Gastroesophageal sphincter (tissue), 4 donors: ENCODE measurements around the gene TNFRSF9. TPM values are rescaled to one million over a fixed set of nuclear protein-coding genes. Genes with fewer than 3 reads are reported as not detected.

ENCODE experiments used
- ATAC-seq: fragments of 150-250 bp; one replicate; pipeline ENCODE4 v1.9.1; 2016; ENCODE audit warnings: mild to moderate bottlenecking, moderate library complexity
- H3K27ac ChIP-seq, 4 donors: fragments of 200-600 bp; sonication (generic) in 3 of 4; 1 replicate in 3 of 4; 2 replicates in 1 of 4; pipeline ENCODE4 v1.5.1; 2016 to 2019
- H3K27me3 ChIP-seq: fragments of 200-600 bp; sonication (generic); one replicate; pipeline ENCODE4 v1.5.1; 2019
- H3K36me3 ChIP-seq, 2 donors: fragments of 200-600 bp; sonication (generic); one replicate each; pipeline ENCODE4 v1.5.1; 2019; ENCODE audit warnings: control low read depth in 1 of 2
- H3K4me1 ChIP-seq, 3 donors: fragments of 200-600 bp; sonication (generic); 1 replicate in 2 of 3; 2 replicates in 1 of 3; pipeline ENCODE4 v1.5.1; 2016 to 2019; ENCODE audit warnings: control low read depth in 2 of 3
- H3K4me3 ChIP-seq, 2 donors: fragments of 200-600 bp; sonication (generic); one replicate each; pipeline ENCODE4 v1.5.1; 2019; ENCODE audit warnings: mild to moderate bottlenecking in 1 of 2, moderate library complexity in 1 of 2
- H3K9me3 ChIP-seq, 3 donors: fragments of 200-600 bp; sonication (generic); one replicate each; pipeline ENCODE4 v1.5.1; 2017 to 2019; ENCODE audit warnings: control low read depth in 2 of 3
- CTCF ChIP-seq, 4 experiments: fragments of 200-600 bp in 2 of 4; fragments of 450-650 bp in 2 of 4; sonication (generic) in 1 of 4; IDR thresholded peaks; one replicate each; pipeline ENCODE4 v1.5.1; 2017 to 2019; ENCODE audit warnings: antibody characterized with exemption in 4 of 4, mild to moderate bottlenecking in 2 of 4, moderate library complexity in 2 of 4
- EP300 ChIP-seq: sonication (generic); formaldehyde crosslinking; IDR thresholded peaks from one replicate; pipeline ENCODE4 v1.6.1; 2017; ENCODE audit warnings: antibody characterized with exemption, mild to moderate bottlenecking
- POLR2A ChIP-seq, 2 donors: fragments of 450-650 bp; IDR thresholded peaks; one replicate each; pipeline ENCODE4 v1.6.1; 2017; ENCODE audit warnings: antibody characterized with exemption in 2 of 2, mild to moderate bottlenecking in 2 of 2, moderate library complexity in 1 of 2
- POLR2AphosphoS5 ChIP-seq: sonication (generic); formaldehyde crosslinking; IDR thresholded peaks from one replicate; pipeline ENCODE4 v1.6.1; 2017; ENCODE audit warnings: antibody characterized with exemption
- WGBS, 2 donors: methylation state at CpG; one replicate each; pipeline ENCODE4 v1.1.5; 2018; ENCODE audit warnings: low coverage in 1 of 2; 5-methylcytosine and 5-hydroxymethylcytosine counted together
- small RNA-seq, 4 donors: library from RNA; depleted of rRNA; stranded (forward); fragments of <200 nt; gene quantifications; one replicate each; pipeline ENCODE3, GENCODE V24; 2016
- total RNA-seq, 4 donors: library from RNA; depleted of rRNA; stranded (reverse); fragments of >200 nt; gene quantifications; one replicate each; pipeline ENCODE4 v1.1.0, GENCODE V29; 2016

TNFRSF9 gene
- total RNA-seq, 4 donors from 2014 or later = 0.13 to 0.31 TPM; not detected in 2

GRCh38 chr1:7869136-7869920, 71.3 kb downstream of the TNFRSF9 start:
- H3K36me3 ChIP-seq = no peaks in the 10 kb centered on the region
- no peaks in the 10 kb centered on the region for H3K27me3 ChIP-seq
- no peak overlapping the region for H3K4me3 ChIP-seq
- H3K4me1 ChIP-seq = no peaks in the 10 kb centered on the region
- WGBS, 2 donors = 87 to 94% methylated on average over 3 to 10 of the region's 16 CpGs
- H3K9me3 ChIP-seq = no peaks in the 10 kb centered on the region
- TF ChIP-seq CTCF (IDR thresholded peaks at IDR 0.05) (no peak), POLR2AphosphoS5 (no peak), EP300 (no peak), POLR2A (IDR thresholded peaks at IDR 0.05) (no peak)
- H3K27ac ChIP-seq = no peak overlapping the region
- ATAC-seq = no peak

GRCh38 chr1:7868070-7868780, 72.4 kb downstream of the TNFRSF9 start:
- WGBS, 2 donors = 52 to 74% methylated on average over 7 of the region's 10 CpGs
- TF ChIP-seq CTCF (IDR thresholded peaks at IDR 0.05) = no peak
- no peak for TF ChIP-seq POLR2AphosphoS5
- no peak for TF ChIP-seq POLR2A (IDR thresholded peaks at IDR 0.05)
- TF ChIP-seq EP300 = no peak
- H3K9me3 ChIP-seq = no peaks in the 10 kb centered on the region

GRCh38 chr1:7865978-7866377, 74.7 kb downstream of the TNFRSF9 start:
- no peak for ATAC-seq
- Histone ChIP-seq H3K27me3 (no peaks in the 10 kb centered on the region), H3K9me3 (no peaks in the 10 kb centered on the region), H3K4me1 (no peaks in the 10 kb centered on the region), H3K27ac (no peak overlapping the region), H3K36me3 (no peaks in the 10 kb centered on the region), H3K4me3 (no peak overlapping the region)
- WGBS, 2 donors = 73 to 80% methylated on average over 6 to 10 of the region's 16 CpGs
- TF ChIP-seq POLR2AphosphoS5 = no peak
- no peak for TF ChIP-seq CTCF (IDR thresholded peaks at IDR 0.05)
- TF ChIP-seq POLR2A (IDR thresholded peaks at IDR 0.05) = no peak
- TF ChIP-seq EP300 = no peak

More at GRCh38 chr1:7868070-7868780, 72.4 kb downstream of the TNFRSF9 start:
- ATAC-seq = no peak
- Histone ChIP-seq H3K27ac (no peak overlapping the region), H3K4me1 (no peaks in the 10 kb centered on the region), H3K27me3 (no peaks in the 10 kb centered on the region), H3K4me3 (no peak overlapping the region), H3K36me3 (no peaks in the 10 kb centered on the region)

Small RNAs within 50 kb of the gene (small RNA-seq; reads per million reads assigned to genes)
- gene RF00019 = 0 reads per million in 4 donors

Other genes starting within 250 kb of the TNFRSF9 start
- gene VAMP3, start 169.5 kb downstream of the TNFRSF9 start, total RNA-seq = 100 to 1,000 TPM in 3 of 4 donors, 10 to 100 TPM in 1; 99.9 to 128 (median 112) TPM
- gene PER3, start 156.5 kb downstream of the TNFRSF9 start, total RNA-seq = 10 to 100 TPM; 26.8 to 73.2 (median 43.4) TPM
- gene UTS2, start 87.8 kb downstream of the TNFRSF9 start, total RNA-seq = under 1 TPM in 2 of 4 donors, not detected in 2; 0.31 to 0.42 TPM
- 100 to 1,000 TPM; 208 to 250 (median 224) TPM for gene PARK7, start 20.9 kb upstream of the TNFRSF9 start, total RNA-seq
- gene ERRFI1, start 85.5 kb upstream of the TNFRSF9 start, total RNA-seq = 100 to 1,000 TPM; 344 to 570 (median 393) TPM